Vagina (tissue), 2 donors: ENCODE measurements around the gene B4GALT1.

Experiments used
- POLR2A ChIP-seq, 2 donors: fragments of 450-650 bp; IDR thresholded peaks; one replicate each; pipeline ENCODE4 v1.6.1; 2017; ENCODE audit warnings: antibody characterized with exemption in 2 of 2, mild to moderate bottlenecking in 2 of 2, moderate library complexity in 2 of 2
- TF ChIP-seq, protein P1 (sequence below), 3 experiments: fragments of 450-650 bp in 2 of 3; fragments of 200-600 bp in 1 of 3; sonication (generic) in 1 of 3; IDR thresholded peaks; one replicate each; pipeline ENCODE4 v1.5.1; 2017 to 2019; ENCODE audit warnings: antibody characterized with exemption in 3 of 3, mild to moderate bottlenecking in 2 of 3, moderate library complexity in 2 of 3

- TF ChIP-seq, protein P1, sequence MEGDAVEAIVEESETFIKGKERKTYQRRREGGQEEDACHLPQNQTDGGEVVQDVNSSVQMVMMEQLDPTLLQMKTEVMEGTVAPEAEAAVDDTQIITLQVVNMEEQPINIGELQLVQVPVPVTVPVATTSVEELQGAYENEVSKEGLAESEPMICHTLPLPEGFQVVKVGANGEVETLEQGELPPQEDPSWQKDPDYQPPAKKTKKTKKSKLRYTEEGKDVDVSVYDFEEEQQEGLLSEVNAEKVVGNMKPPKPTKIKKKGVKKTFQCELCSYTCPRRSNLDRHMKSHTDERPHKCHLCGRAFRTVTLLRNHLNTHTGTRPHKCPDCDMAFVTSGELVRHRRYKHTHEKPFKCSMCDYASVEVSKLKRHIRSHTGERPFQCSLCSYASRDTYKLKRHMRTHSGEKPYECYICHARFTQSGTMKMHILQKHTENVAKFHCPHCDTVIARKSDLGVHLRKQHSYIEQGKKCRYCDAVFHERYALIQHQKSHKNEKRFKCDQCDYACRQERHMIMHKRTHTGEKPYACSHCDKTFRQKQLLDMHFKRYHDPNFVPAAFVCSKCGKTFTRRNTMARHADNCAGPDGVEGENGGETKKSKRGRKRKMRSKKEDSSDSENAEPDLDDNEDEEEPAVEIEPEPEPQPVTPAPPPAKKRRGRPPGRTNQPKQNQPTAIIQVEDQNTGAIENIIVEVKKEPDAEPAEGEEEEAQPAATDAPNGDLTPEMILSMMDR (IDR thresholded peaks at IDR 0.05) = no peak
- TF ChIP-seq POLR2A (IDR thresholded peaks at IDR 0.05) = no peak
Measured at GRCh38 chr9:33124751-33125381, 42.3 kb downstream of the B4GALT1 start.
